Measurements from ENCODE around the gene CD300LF. TPM values are rescaled to one million over a fixed set of nuclear protein-coding genes. Genes with fewer than 3 reads are reported as not detected.

The CD300LF gene
- total RNA-seq, 1 experiment from 2014 or later: not detected

- no peak overlapping the region for H3K9ac ChIP-seq (ENCODE audit: low read length)
- no peak overlapping the region for H3K27ac ChIP-seq (ENCODE audit: low read length)
- ChIA-PET CTCF (no interaction called here), POLR2A (ENCODE audit: unreplicated experiment) (no interaction called here)
- no peak for DNase-seq
- peaks cover 16% of the 10 kb centered on the region; the same call in 1 of the 2 replicates for H4K20me1 ChIP-seq (ENCODE audit: low read length)
- no peaks in the 10 kb centered on the region for H3K9me2 ChIP-seq (replicated peaks; ENCODE audit: low read length)
- H3K79me2 ChIP-seq (ENCODE audit: low read length): peaks cover 65% of the 10 kb centered on the region
- H3K4me3 ChIP-seq (ENCODE audit: low read length): no peak overlapping the region
- ATAC-seq: no peak
- TF ChIP-seq EZH2 (IDR thresholded peaks at IDR 0.05; ENCODE audit: low read length, unreplicated experiment) (no peak), CTCF (conservative IDR thresholded peaks at IDR 0.05; ENCODE audit: low read depth, low read length) (no peak), EZH2phosphoT487 (IDR thresholded peaks at IDR 0.05; ENCODE audit: borderline replicate concordance, low read length) (no peak)
- intact Hi-C loops (cut with micrococcal nuclease): no loop called here
- 0 out of 2 replicates have a peak overlapping the region, but pooled peaks have one; percentile 12 for H3K4me2 ChIP-seq (ENCODE audit: low read length)
- H3F3A ChIP-seq (ENCODE audit: low read length, unreplicated experiment): no peaks in the 10 kb centered on the region
- H2AFZ ChIP-seq (ENCODE audit: low read length): no peak overlapping the region
- H3K27me3 ChIP-seq (ENCODE audit: low read length): no peaks in the 10 kb centered on the region
- no TSS peak for BruUV-seq (replicated peaks)
- H3K4me1 ChIP-seq (ENCODE audit: insufficient read depth, low read length): peaks cover 23% of the 10 kb centered on the region
- no peaks in the 10 kb centered on the region for H3K9me3 ChIP-seq (ENCODE audit: low read length)
- H3K36me3 ChIP-seq (ENCODE audit: low read depth, low read length): no peaks in the 10 kb centered on the region
These were observed 40.2 kb upstream of the CD300LF start for GRCh38 chr17:74752822-74753401.

- intact Hi-C loops (cut with micrococcal nuclease): no loop called here
- no peak overlapping the region for H3K27ac ChIP-seq (ENCODE audit: low read length)
- no peak overlapping the region for H3K4me3 ChIP-seq (ENCODE audit: low read length)
- H3K36me3 ChIP-seq (ENCODE audit: low read depth, low read length): no peaks in the 10 kb centered on the region
- H3K9me2 ChIP-seq (replicated peaks; ENCODE audit: low read length): no peaks in the 10 kb centered on the region
- TF ChIP-seq EZH2phosphoT487 (IDR thresholded peaks at IDR 0.05; ENCODE audit: borderline replicate concordance, low read length) (no peak), EZH2 (IDR thresholded peaks at IDR 0.05; ENCODE audit: low read length, unreplicated experiment) (no peak)
- ChIA-PET CTCF (no interaction called here), POLR2A (ENCODE audit: unreplicated experiment) (no interaction called here)
- peaks cover 27% of the 10 kb centered on the region for H3K4me1 ChIP-seq (ENCODE audit: insufficient read depth, low read length)
- no peaks in the 10 kb centered on the region for H3F3A ChIP-seq (ENCODE audit: low read length, unreplicated experiment)
- no peak overlapping the region for H2AFZ ChIP-seq (ENCODE audit: low read length)
- ATAC-seq (no peak), DNase-seq (no peak)
- no peak overlapping the region for H3K4me2 ChIP-seq (ENCODE audit: low read length)
- no peaks in the 10 kb centered on the region for H3K27me3 ChIP-seq (ENCODE audit: low read length)
- H3K9me3 ChIP-seq (ENCODE audit: low read length): no peaks in the 10 kb centered on the region
- H3K9ac ChIP-seq (ENCODE audit: low read length): no peak overlapping the region
- H3K79me2 ChIP-seq (ENCODE audit: low read length): peaks cover 65% of the 10 kb centered on the region
- no TSS peak for BruUV-seq (replicated peaks)
- peaks cover 16% of the 10 kb centered on the region; the same call in 1 of the 2 replicates for H4K20me1 ChIP-seq (ENCODE audit: low read length)
These were observed 39.7 kb upstream of the CD300LF start for GRCh38 chr17:74752415-74752814.

- Histone ChIP-seq H4K20me1 (ENCODE audit: low read length) (peaks cover 15% of the 10 kb centered on the region; the same call in 1 of the 2 replicates), H3K4me2 (ENCODE audit: low read length) (peak overlapping the region; percentile 92), H2AFZ (ENCODE audit: low read length) (no peak overlapping the region), H3K79me2 (ENCODE audit: low read length) (peaks cover 58% of the 10 kb centered on the region), H3K4me1 (ENCODE audit: insufficient read depth, low read length) (peaks cover 27% of the 10 kb centered on the region), H3K27ac (ENCODE audit: low read length) (no peak overlapping the region), H3F3A (ENCODE audit: low read length, unreplicated experiment) (no peaks in the 10 kb centered on the region), H3K36me3 (ENCODE audit: low read depth, low read length) (no peaks in the 10 kb centered on the region), H3K9ac (ENCODE audit: low read length) (peak overlapping the region; percentile 65; the same call in 1 of the 2 replicates), H3K9me2 (replicated peaks; ENCODE audit: low read length) (no peaks in the 10 kb centered on the region), H3K9me3 (ENCODE audit: low read length) (no peaks in the 10 kb centered on the region), H3K4me3 (ENCODE audit: low read length) (peak overlapping the region; percentile 78), H3K27me3 (ENCODE audit: low read length) (no peaks in the 10 kb centered on the region)
- no TSS peak for BruUV-seq (replicated peaks)
- intact Hi-C loops (cut with micrococcal nuclease): no loop called here
- DNase-seq (peak; percentile 57), ATAC-seq (peak; percentile 1; the same call in 1 of the 2 replicates)
- ChIA-PET POLR2A (ENCODE audit: unreplicated experiment) (no interaction called here), CTCF (interaction anchor here (0.6 to 1.9 kb wide), 4 partner anchors 9 to 194 kb away, joined by 3 to 8 read pairs (median 6); no protein-coding TSS in a partner anchor)
- TF ChIP-seq EZH2 (IDR thresholded peaks at IDR 0.05; ENCODE audit: low read length, unreplicated experiment): no peak
These were observed 37.8 kb upstream of the CD300LF start for GRCh38 chr17:74750327-74751069.

All from PC-3 (cell line).